ENCODE results near the gene CFDP1. TPM values are rescaled to one million over a fixed set of nuclear protein-coding genes. Genes with fewer than 3 reads are reported as not detected.

The CFDP1 gene
- total RNA-seq, 6 donors from 2014 or later = 36.8 to 185 (median 50.6) TPM

DNA sequence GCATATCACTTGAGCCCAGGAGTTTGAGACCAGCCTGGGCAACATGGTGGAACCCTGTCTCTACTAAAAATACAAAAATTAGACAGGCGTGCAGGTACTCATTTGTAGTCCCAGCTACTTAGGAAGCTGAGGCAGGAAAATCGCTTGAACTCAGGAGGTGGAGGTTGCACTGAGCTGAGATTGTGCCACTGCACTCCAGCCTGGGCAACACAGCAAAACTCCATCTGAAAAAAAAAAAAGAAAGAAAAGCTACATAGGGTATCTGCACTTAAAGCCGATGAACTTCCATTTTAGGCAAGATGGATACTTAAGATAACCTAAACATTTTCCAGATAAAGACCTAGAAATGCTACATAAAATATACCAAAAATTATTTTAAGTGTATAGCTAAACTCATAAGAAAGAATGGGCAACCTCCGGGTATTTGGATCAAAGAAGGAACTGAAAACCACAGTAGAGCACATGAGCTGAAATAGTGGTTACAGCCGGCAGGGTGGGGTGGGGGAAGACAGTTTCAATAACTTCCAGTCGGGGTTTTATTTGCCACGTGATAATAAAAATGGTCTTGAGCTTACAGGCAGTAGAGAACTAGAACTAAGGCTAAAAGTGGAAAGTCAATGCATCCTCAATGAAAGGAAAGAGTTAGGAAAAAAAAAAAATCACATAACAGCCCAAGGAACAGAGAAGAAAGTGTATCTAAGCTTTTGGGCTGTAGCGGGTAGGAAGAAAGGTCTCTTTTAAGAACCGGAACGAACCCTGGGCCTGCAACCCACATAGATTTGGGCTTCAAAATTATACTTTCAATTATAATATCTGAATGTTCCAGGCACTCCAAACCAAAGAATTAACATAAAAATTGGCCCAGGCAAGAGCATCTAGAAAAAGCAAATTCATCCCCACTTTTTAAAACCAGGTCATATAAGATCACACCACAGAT, 53.1 kb downstream of the CFDP1 start:
- 66 to 67% methylated on average over 10 of the region's 10 CpGs for WGBS, 2 donors
- ATAC-seq (ENCODE audit: low FRiP score in 2 of 2) = peak in 1 of 2 donors; percentile 82
- DNase-seq = peak in 1 of 2 donors; percentile 37
- H3K36me3 ChIP-seq = no peaks in the 10 kb centered on the region
- peaks cover 20 to 30% (median 26%) of the 10 kb centered on the region in 4 donors for H3K4me1 ChIP-seq
- TF ChIP-seq POLR2A (IDR thresholded peaks at IDR 0.05) (no peak), POLR2AphosphoS5 (IDR thresholded peaks at IDR 0.05) (no peak), CTCF (IDR thresholded peaks at IDR 0.05) (no peak)
- no peaks in the 10 kb centered on the region for H3K9me3 ChIP-seq
- peak overlapping the region in 1 of 4 donors; percentile 34 for H3K27ac ChIP-seq
- H3K4me3 ChIP-seq = no peak overlapping the region
- no peaks in the 10 kb centered on the region for H3K27me3 ChIP-seq

DNA sequence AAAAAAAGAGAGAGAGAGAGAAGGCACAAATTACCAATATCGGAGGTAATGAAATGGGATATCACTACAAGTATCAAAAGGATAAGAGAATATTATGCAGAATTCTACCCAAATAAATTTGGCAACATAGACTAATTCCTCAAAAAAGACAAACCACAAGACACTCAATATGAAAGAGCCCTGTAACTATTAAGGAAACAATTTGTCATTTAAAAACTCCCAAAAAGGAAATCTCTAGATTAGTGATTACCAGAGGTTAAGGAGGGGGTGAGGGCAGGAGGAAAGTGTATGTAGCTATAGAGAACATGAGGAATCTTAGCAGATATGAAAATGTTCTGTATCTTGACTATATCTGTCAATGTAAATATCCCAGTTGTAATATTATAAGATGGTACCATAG, 54.0 kb downstream of the CFDP1 start:
- Histone ChIP-seq H3K9me3 (no peaks in the 10 kb centered on the region), H3K4me1 (peaks cover 20 to 28% (median 24%) of the 10 kb centered on the region in 4 donors), H3K27ac (no peak overlapping the region), H3K36me3 (no peaks in the 10 kb centered on the region), H3K27me3 (no peaks in the 10 kb centered on the region), H3K4me3 (no peak overlapping the region)
- DNase-seq (no peak), ATAC-seq (ENCODE audit: low FRiP score in 2 of 2) (no peak)
- TF ChIP-seq EP300 (IDR thresholded peaks at IDR 0.05) (no peak), POLR2AphosphoS5 (IDR thresholded peaks at IDR 0.05) (no peak), POLR2A (IDR thresholded peaks at IDR 0.05) (no peak), CTCF (IDR thresholded peaks at IDR 0.05) (no peak)
- WGBS, 2 donors = 44 to 93% methylated on average over 1 of the region's 1 CpG

GRCh38 chr16:75378616-75379015, 54.7 kb downstream of the CFDP1 start:
- ATAC-seq (ENCODE audit: low FRiP score in 2 of 2) (no peak), DNase-seq (no peak)
- H3K4me1 ChIP-seq = peaks cover 20 to 28% (median 24%) of the 10 kb centered on the region in 4 donors
- H3K4me3 ChIP-seq = no peak overlapping the region
- no peak overlapping the region for H3K27ac ChIP-seq
- no peaks in the 10 kb centered on the region for H3K9me3 ChIP-seq
- TF ChIP-seq CTCF (IDR thresholded peaks at IDR 0.05) (no peak), POLR2A (IDR thresholded peaks at IDR 0.05) (no peak), POLR2AphosphoS5 (IDR thresholded peaks at IDR 0.05) (no peak), EP300 (IDR thresholded peaks at IDR 0.05) (no peak)
- 93 to 96% methylated on average over 2 of the region's 2 CpGs for WGBS, 2 donors
- H3K27me3 ChIP-seq = no peaks in the 10 kb centered on the region
- no peaks in the 10 kb centered on the region for H3K36me3 ChIP-seq

DNA sequence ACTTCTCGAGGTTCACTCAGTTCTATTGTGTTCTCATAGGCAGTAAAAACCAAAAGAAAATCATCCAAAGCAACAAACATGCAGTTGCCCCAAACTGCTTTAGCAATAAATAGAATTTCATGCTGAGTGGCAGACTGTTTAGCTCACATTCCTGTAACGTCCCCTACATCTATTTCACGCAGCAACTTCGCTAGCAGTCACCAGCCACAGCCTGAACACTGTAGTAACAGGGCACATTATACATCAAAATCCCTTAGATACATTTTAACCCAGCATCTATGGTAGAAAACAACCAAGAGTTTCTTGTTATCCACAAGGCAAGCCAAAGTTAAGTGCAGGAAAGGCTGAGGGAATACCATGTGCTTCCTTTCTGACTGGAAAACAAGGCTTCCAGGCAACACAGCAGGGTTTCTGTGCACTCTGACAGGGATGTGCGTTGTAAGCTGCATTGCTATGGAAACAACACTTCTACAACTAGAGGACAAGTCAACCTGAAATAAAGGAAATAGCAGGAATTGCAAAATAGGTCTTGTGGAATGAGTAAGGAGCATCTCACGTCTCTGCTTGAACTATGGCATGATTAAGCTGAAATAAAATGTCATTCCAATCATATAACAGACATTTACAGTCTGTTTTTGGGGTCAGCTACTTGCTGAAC, 55.4 kb downstream of the CFDP1 start:
- H3K4me1 ChIP-seq = peaks cover 20 to 28% (median 24%) of the 10 kb centered on the region in 4 donors
- H3K27ac ChIP-seq = no peak overlapping the region
- no peak overlapping the region for H3K4me3 ChIP-seq
- H3K9me3 ChIP-seq = no peaks in the 10 kb centered on the region
- TF ChIP-seq CTCF (IDR thresholded peaks at IDR 0.05) (no peak), EP300 (IDR thresholded peaks at IDR 0.05) (peak in 2 of 4 donors; percentile 44 to 80), POLR2A (IDR thresholded peaks at IDR 0.05) (no peak), POLR2AphosphoS5 (IDR thresholded peaks at IDR 0.05) (peak in 1 of 2 donors; percentile 55)
- no peaks in the 10 kb centered on the region for H3K36me3 ChIP-seq
- H3K27me3 ChIP-seq = no peaks in the 10 kb centered on the region
- ATAC-seq (ENCODE audit: low FRiP score in 2 of 2) = no peak
- WGBS, 2 donors = 50 to 56% methylated on average over 6 of the region's 6 CpGs
- peak in 1 of 2 donors; percentile 31 for DNase-seq

Data from upper lobe of left lung (tissue), 6 donors.